ENCODE data around the gene RAPSN. TPM values are rescaled to one million over a fixed set of nuclear protein-coding genes. Genes with fewer than 3 reads are reported as not detected.

RAPSN gene
- polyA plus RNA-seq, 1 donor from 2014 or later, result not detected

- Histone ChIP-seq H2AFZ (ENCODE audit: low read depth, low read length) (no peak overlapping the region), H3K9me2 (ENCODE audit: insufficient read depth, low read length) (no peaks in the 10 kb centered on the region), H3K4me3 (ENCODE audit: low read length) (peak overlapping the region; percentile 91), H3K9ac (ENCODE audit: low read length) (peak overlapping the region; percentile 93), H3K79me2 (replicated peaks; ENCODE audit: insufficient read depth, low read length) (peaks cover 7% of the 10 kb centered on the region), H3K27me3 (ENCODE audit: insufficient read depth, low read depth, low read length) (no peaks in the 10 kb centered on the region), H3K36me3 (ENCODE audit: insufficient read depth, low read length) (no peaks in the 10 kb centered on the region), H3K4me2 (ENCODE audit: low read length) (peak overlapping the region; percentile 100), H3K27ac (ENCODE audit: low read length) (no peak overlapping the region), H3F3A (ENCODE audit: insufficient read depth, low read length, poor library complexity, severe bottlenecking) (no peaks in the 10 kb centered on the region), H4K20me1 (ENCODE audit: insufficient read depth) (no peaks in the 10 kb centered on the region), H3K9me3 (ENCODE audit: low read length) (no peaks in the 10 kb centered on the region)
- TF ChIP-seq RAD21 (conservative IDR thresholded peaks at IDR 0.05) (no peak), POLR2AphosphoS5 (IDR thresholded peaks at IDR 0.05) (no peak)
Observed at GRCh38 chr11:47409440-47410369, 39.2 kb downstream of the RAPSN start.

GRCh38 chr11:47408598-47409439, 40.1 kb downstream of the RAPSN start:
- Histone ChIP-seq H3K36me3 (ENCODE audit: insufficient read depth, low read length) (no peaks in the 10 kb centered on the region), H3K27me3 (ENCODE audit: insufficient read depth, low read depth, low read length) (no peaks in the 10 kb centered on the region), H3K9me2 (ENCODE audit: insufficient read depth, low read length) (no peaks in the 10 kb centered on the region), H3K9ac (ENCODE audit: low read length) (peak overlapping the region; percentile 93), H3K9me3 (ENCODE audit: low read length) (no peaks in the 10 kb centered on the region), H4K20me1 (ENCODE audit: insufficient read depth) (no peaks in the 10 kb centered on the region), H3K79me2 (replicated peaks; ENCODE audit: insufficient read depth, low read length) (peaks cover 7% of the 10 kb centered on the region), H3F3A (ENCODE audit: insufficient read depth, low read length, poor library complexity, severe bottlenecking) (no peaks in the 10 kb centered on the region), H3K4me3 (ENCODE audit: low read length) (peak overlapping the region; percentile 91), H3K4me2 (ENCODE audit: low read length) (peak overlapping the region; percentile 100), H2AFZ (ENCODE audit: low read depth, low read length) (peak overlapping the region; percentile 91), H3K27ac (ENCODE audit: low read length) (peak overlapping the region; percentile 71)
- TF ChIP-seq REST (IDR thresholded peaks at IDR 0.05; ENCODE audit: borderline replicate concordance) (no peak), SMC3 (conservative IDR thresholded peaks at IDR 0.05; ENCODE audit: poor library complexity) (no peak), EZH2 (IDR thresholded peaks at IDR 0.05; ENCODE audit: borderline replicate concordance, insufficient read depth, low read length, poor library complexity, severe bottlenecking) (no peak), TAF1 (IDR thresholded peaks at IDR 0.05; ENCODE audit: low read depth) (no peak), MXI1 (conservative IDR thresholded peaks at IDR 0.05; ENCODE audit: poor library complexity, severe bottlenecking) (no peak), POLR2AphosphoS5 (IDR thresholded peaks at IDR 0.05) (no peak), RAD21 (conservative IDR thresholded peaks at IDR 0.05) (no peak), EP300 (conservative IDR thresholded peaks at IDR 0.05; ENCODE audit: poor library complexity, severe bottlenecking) (no peak), CTCF (IDR thresholded peaks at IDR 0.05; ENCODE audit: poor library complexity, severe bottlenecking) (no peak)

Measured in neural cell (in vitro differentiated cells).